ENCODE measurements around the gene GNG7. TPM values are rescaled to one million over a fixed set of nuclear protein-coding genes. Genes with fewer than 3 reads are reported as not detected.
"Not testable (repeated sequence)": the region's sequence is repeated elsewhere in the genome, so short reads cannot be mapped to it uniquely, and the experiment has no call there.

GNG7 gene
- total RNA-seq, 4 donors from 2014 or later = 4.7 to 15.6 (median 9.2) TPM

DNA sequence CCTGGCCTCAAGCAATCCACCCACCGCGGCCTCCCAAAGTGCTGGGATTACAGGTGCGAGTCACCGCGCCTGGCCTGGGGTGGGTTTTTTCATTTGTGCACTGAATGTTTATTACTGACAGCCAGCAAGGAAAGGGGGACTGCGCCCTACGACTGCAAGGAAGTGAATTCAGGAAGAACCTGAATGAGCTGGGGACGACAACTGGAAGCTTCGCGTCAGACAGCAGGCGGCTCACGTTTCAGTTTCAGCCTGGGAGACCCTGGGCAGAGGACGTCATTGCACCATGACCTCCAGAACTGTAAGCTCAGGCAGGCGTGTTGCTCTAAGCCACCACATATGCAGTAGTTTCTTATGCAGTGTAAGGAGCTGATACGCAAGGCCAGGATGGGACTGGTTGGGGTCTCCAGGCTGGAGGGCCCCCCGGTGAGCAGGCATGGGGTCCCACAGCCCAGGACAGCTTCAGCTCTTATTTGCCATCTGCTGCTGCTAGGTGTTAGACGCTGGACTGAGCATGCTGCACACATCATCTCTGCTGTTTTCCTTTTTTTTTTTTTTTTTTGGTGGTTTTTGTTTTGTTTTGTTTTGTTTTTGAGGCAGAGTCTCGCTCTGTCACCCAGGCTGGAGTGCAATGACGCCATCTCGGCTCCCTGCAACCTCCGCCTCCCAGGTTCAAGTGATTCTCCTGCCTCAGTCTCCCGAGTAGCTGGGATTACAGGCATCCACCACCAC, 160.0 kb downstream of the GNG7 start:
- peak overlapping the region; percentile 83 to 98 (median 94) for H3K27ac ChIP-seq
- WGBS, 2 donors (ENCODE audit: low coverage in 1 of 2) = 58 to 87% methylated on average over 8 to 12 of the region's 22 CpGs
- peak overlapping the region in 1 of 2 donors; percentile 39 for H3K4me3 ChIP-seq
- no peaks in the 10 kb centered on the region for H3K36me3 ChIP-seq
- no peaks in the 10 kb centered on the region for H3K9me3 ChIP-seq
- no peak for ATAC-seq
- peaks cover 13 to 82% (median 54%) of the 10 kb centered on the region in 3 donors for H3K4me1 ChIP-seq
- no peak for TF ChIP-seq EP300 (IDR thresholded peaks at IDR 0.05)
- TF ChIP-seq POLR2A (IDR thresholded peaks at IDR 0.05) = no peak
- TF ChIP-seq, protein P1, sequence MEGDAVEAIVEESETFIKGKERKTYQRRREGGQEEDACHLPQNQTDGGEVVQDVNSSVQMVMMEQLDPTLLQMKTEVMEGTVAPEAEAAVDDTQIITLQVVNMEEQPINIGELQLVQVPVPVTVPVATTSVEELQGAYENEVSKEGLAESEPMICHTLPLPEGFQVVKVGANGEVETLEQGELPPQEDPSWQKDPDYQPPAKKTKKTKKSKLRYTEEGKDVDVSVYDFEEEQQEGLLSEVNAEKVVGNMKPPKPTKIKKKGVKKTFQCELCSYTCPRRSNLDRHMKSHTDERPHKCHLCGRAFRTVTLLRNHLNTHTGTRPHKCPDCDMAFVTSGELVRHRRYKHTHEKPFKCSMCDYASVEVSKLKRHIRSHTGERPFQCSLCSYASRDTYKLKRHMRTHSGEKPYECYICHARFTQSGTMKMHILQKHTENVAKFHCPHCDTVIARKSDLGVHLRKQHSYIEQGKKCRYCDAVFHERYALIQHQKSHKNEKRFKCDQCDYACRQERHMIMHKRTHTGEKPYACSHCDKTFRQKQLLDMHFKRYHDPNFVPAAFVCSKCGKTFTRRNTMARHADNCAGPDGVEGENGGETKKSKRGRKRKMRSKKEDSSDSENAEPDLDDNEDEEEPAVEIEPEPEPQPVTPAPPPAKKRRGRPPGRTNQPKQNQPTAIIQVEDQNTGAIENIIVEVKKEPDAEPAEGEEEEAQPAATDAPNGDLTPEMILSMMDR (IDR thresholded peaks at IDR 0.05) = no peak
- no peak for TF ChIP-seq POLR2AphosphoS5 (IDR thresholded peaks at IDR 0.05)
- no peaks in the 10 kb centered on the region for H3K27me3 ChIP-seq

GRCh38 chr19:2540646-2541454, 161.6 kb downstream of the GNG7 start:
- Histone ChIP-seq H3K36me3 (no peaks in the 10 kb centered on the region), H3K9me3 (no peaks in the 10 kb centered on the region), H3K27me3 (no peaks in the 10 kb centered on the region), H3K4me3 (peak overlapping the region in 1 of 2 donors; percentile 41), H3K4me1 (peaks cover 13 to 65% (median 46%) of the 10 kb centered on the region in 3 donors), H3K27ac (peak overlapping the region; percentile 83 to 98 (median 94))
- peak; percentile 84 for ATAC-seq
- TF ChIP-seq EP300 (IDR thresholded peaks at IDR 0.05) (no peak), POLR2A (IDR thresholded peaks at IDR 0.05) (peak in 1 of 2 donors; percentile 43), POLR2AphosphoS5 (IDR thresholded peaks at IDR 0.05) (peak; percentile 92)
- TF ChIP-seq, protein P1 (IDR thresholded peaks at IDR 0.05) = peak in 3 of 4 experiments; percentile 47 to 82 (median 76)
- 30 to 33% methylated on average over 4 to 6 of the region's 35 CpGs for WGBS, 2 donors (ENCODE audit: low coverage in 1 of 2)

- peaks cover 13 to 59% (median 42%) of the 10 kb centered on the region in 3 donors for H3K4me1 ChIP-seq
Measured at GRCh38 chr19:2540251-2540645, 162.2 kb downstream of the GNG7 start.

GRCh38 chr19:2538096-2538757, 164.3 kb downstream of the GNG7 start:
- no peak overlapping the region for H3K4me3 ChIP-seq

More at GRCh38 chr19:2540251-2540645, 162.2 kb downstream of the GNG7 start:
- Histone ChIP-seq H3K36me3 (no peaks in the 10 kb centered on the region), H3K27ac (peak overlapping the region; percentile 78 to 98 (median 94)), H3K27me3 (no peaks in the 10 kb centered on the region), H3K4me3 (peak overlapping the region in 1 of 2 donors; percentile 41), H3K9me3 (no peaks in the 10 kb centered on the region)
- TF ChIP-seq, protein P1 (IDR thresholded peaks at IDR 0.05) = no peak
- TF ChIP-seq EP300 (IDR thresholded peaks at IDR 0.05) = no peak
- TF ChIP-seq POLR2AphosphoS5 (IDR thresholded peaks at IDR 0.05) = no peak
- no peak for TF ChIP-seq POLR2A (IDR thresholded peaks at IDR 0.05)
- no peak for ATAC-seq
- 8 to 95% methylated on average over 1 to 2 of the region's 12 CpGs for WGBS, 2 donors (ENCODE audit: low coverage in 1 of 2)

GRCh38 chr19:2537584-2537983, 164.9 kb downstream of the GNG7 start:
- Histone ChIP-seq H3K27ac (peak overlapping the region in 1 of 4 donors; percentile 6), H3K4me1 (peaks cover 9 to 35% (median 22%) of the 10 kb centered on the region in 3 donors)
- 82 to 92% methylated on average over 5 to 9 of the region's 9 CpGs for WGBS, 2 donors (ENCODE audit: low coverage in 1 of 2)
- H3K27me3 ChIP-seq, ATAC-seq, H3K9me3 ChIP-seq, H3K36me3 ChIP-seq, H3K4me3 ChIP-seq: not testable (repeated sequence)

More at GRCh38 chr19:2538096-2538757, 164.3 kb downstream of the GNG7 start:
- Histone ChIP-seq H3K4me1 (peaks cover 10 to 39% (median 29%) of the 10 kb centered on the region in 3 donors), H3K36me3 (no peaks in the 10 kb centered on the region), H3K27ac (no peak overlapping the region), H3K9me3 (peaks cover 0 to 8% (median 0%) of the 10 kb centered on the region in 3 donors), H3K27me3 (no peaks in the 10 kb centered on the region)
- ATAC-seq = no peak
- WGBS, 2 donors (ENCODE audit: low coverage in 1 of 2) = 98 to 100% methylated on average over 5 to 6 of the region's 10 CpGs
- TF ChIP-seq EP300 (IDR thresholded peaks at IDR 0.05) (no peak), POLR2A (IDR thresholded peaks at IDR 0.05) (no peak), POLR2AphosphoS5 (IDR thresholded peaks at IDR 0.05) (no peak)
- TF ChIP-seq, protein P1 (IDR thresholded peaks at IDR 0.05) = no peak
